Chondrocyte (in vitro differentiated cells): ENCODE data around the gene TTBK1. TPM values are rescaled to one million over a fixed set of nuclear protein-coding genes. Genes with fewer than 3 reads are reported as not detected.

Source experiments
- DNase-seq: peaks from one replicate; pipeline ENCODE4 v3.0.0; 2021; ENCODE audit warnings: mixed read lengths, low spot score
- H3K27ac Mint-ChIP-seq: one replicate; pipeline ENCODE4 v1.8.0; 2021; ENCODE audit warnings: mild to moderate bottlenecking, moderate library complexity, mixed read lengths; ENCODE audit not compliant: unreplicated experiment
- H3K27me3 Mint-ChIP-seq: 2 replicates; pipeline ENCODE4 v1.8.0; 2021; ENCODE audit warnings: low read depth, mixed read lengths
- H3K36me3 Mint-ChIP-seq: 2 replicates; pipeline ENCODE4 v1.8.0; 2021; ENCODE audit warnings: low read depth, mixed read lengths
- H3K4me1 Mint-ChIP-seq: 2 replicates; pipeline ENCODE4 v1.8.0; 2021; ENCODE audit warnings: low read depth, mild to moderate bottlenecking, mixed read lengths
- H3K4me3 Mint-ChIP-seq: one replicate; pipeline ENCODE4 v1.8.0; 2021; ENCODE audit warnings: mild to moderate bottlenecking, moderate library complexity, mixed read lengths; ENCODE audit not compliant: unreplicated experiment
- H3K9me3 Mint-ChIP-seq: 2 replicates; pipeline ENCODE4 v1.8.0; 2021; ENCODE audit warnings: low read depth, mixed read lengths
- total RNA-seq: library from RNA; stranded (reverse); gene quantifications from 3 replicates; pipeline ENCODE4 v1.2.1, GENCODE V29; 2021
- TF ChIP-seq, protein P1 (sequence below): fragments of 200-600 bp; sonication (generic); IDR thresholded peaks from 2 replicates; pipeline ENCODE4 v1.5.0; 2021; ENCODE audit warnings: antibody characterized with exemption, mild to moderate bottlenecking, moderate library complexity

Gene TTBK1
- total RNA-seq, 1 donor from 2014 or later = 0.07 TPM

- Mint-ChIP-seq H3K4me3 (no peak overlapping the region), H3K9me3 (no peaks in the 10 kb centered on the region), H3K4me1 (no peaks in the 10 kb centered on the region), H3K36me3 (peaks cover 2% of the 10 kb centered on the region), H3K27me3 (peaks cover 2% of the 10 kb centered on the region), H3K27ac (no peak overlapping the region)
- no peak for DNase-seq
- TF ChIP-seq, protein P1, sequence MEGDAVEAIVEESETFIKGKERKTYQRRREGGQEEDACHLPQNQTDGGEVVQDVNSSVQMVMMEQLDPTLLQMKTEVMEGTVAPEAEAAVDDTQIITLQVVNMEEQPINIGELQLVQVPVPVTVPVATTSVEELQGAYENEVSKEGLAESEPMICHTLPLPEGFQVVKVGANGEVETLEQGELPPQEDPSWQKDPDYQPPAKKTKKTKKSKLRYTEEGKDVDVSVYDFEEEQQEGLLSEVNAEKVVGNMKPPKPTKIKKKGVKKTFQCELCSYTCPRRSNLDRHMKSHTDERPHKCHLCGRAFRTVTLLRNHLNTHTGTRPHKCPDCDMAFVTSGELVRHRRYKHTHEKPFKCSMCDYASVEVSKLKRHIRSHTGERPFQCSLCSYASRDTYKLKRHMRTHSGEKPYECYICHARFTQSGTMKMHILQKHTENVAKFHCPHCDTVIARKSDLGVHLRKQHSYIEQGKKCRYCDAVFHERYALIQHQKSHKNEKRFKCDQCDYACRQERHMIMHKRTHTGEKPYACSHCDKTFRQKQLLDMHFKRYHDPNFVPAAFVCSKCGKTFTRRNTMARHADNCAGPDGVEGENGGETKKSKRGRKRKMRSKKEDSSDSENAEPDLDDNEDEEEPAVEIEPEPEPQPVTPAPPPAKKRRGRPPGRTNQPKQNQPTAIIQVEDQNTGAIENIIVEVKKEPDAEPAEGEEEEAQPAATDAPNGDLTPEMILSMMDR = no peak
Observed at GRCh38 chr6:43318011-43318410, 74.7 kb downstream of the TTBK1 start.

DNA sequence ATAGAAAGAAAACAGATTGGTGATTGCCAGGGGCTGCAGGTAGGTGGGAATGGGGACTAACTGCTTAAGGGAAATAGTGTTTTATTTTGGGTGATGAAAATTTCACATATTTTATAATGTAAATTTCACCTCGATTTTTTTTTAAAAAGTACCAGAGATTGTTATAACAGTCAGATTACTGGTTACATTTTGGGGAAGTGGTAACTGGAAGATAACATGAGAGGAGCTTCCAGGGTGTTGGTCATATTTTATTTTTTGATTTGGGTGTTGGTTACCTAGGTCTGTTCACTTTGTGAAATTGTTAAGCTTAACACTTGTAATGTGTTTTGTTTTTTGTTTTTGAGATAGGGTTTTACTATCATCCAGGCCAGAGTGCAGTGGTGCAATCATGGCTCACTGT is 82.6 kb downstream of the TTBK1 start:
- H3K4me1 Mint-ChIP-seq = no peaks in the 10 kb centered on the region
- peaks cover 5% of the 10 kb centered on the region for H3K9me3 Mint-ChIP-seq
- no peak overlapping the region for H3K27ac Mint-ChIP-seq
- TF ChIP-seq, protein P1 = no peak
- peaks cover 9% of the 10 kb centered on the region for H3K36me3 Mint-ChIP-seq
- no peak overlapping the region for H3K4me3 Mint-ChIP-seq
- DNase-seq = no peak
- no peaks in the 10 kb centered on the region for H3K27me3 Mint-ChIP-seq

- H3K9me3 Mint-ChIP-seq = peaks cover 5% of the 10 kb centered on the region
- no peaks in the 10 kb centered on the region for H3K4me1 Mint-ChIP-seq
- no peak for DNase-seq
- peaks cover 9% of the 10 kb centered on the region for H3K36me3 Mint-ChIP-seq
- TF ChIP-seq, protein P1 = no peak
- H3K4me3 Mint-ChIP-seq = no peak overlapping the region
- no peak overlapping the region for H3K27ac Mint-ChIP-seq
- H3K27me3 Mint-ChIP-seq = no peaks in the 10 kb centered on the region
Observed at GRCh38 chr6:43328528-43328927, 85.2 kb downstream of the TTBK1 start.

GRCh38 chr6:43331470-43331869 is 88.2 kb downstream of the TTBK1 start:
- Mint-ChIP-seq H3K4me1 (no peaks in the 10 kb centered on the region), H3K27ac (no peak overlapping the region), H3K36me3 (peaks cover 4% of the 10 kb centered on the region), H3K27me3 (no peaks in the 10 kb centered on the region), H3K9me3 (no peaks in the 10 kb centered on the region), H3K4me3 (no peak overlapping the region)
- no peak for DNase-seq
- TF ChIP-seq, protein P1 = no peak

GRCh38 chr6:43331891-43332290 is 88.6 kb downstream of the TTBK1 start:
- H3K27me3 Mint-ChIP-seq = no peaks in the 10 kb centered on the region
- no peak overlapping the region for H3K27ac Mint-ChIP-seq
- H3K36me3 Mint-ChIP-seq = peaks cover 6% of the 10 kb centered on the region
- H3K4me3 Mint-ChIP-seq = no peak overlapping the region
- DNase-seq = no peak
- TF ChIP-seq, protein P1 = no peak
- no peaks in the 10 kb centered on the region for H3K9me3 Mint-ChIP-seq
- no peaks in the 10 kb centered on the region for H3K4me1 Mint-ChIP-seq
